Liver (tissue), 9 donors: Measurements from ENCODE around the gene BET1. TPM values are rescaled to one million over a fixed set of nuclear protein-coding genes. Genes with fewer than 3 reads are reported as not detected.

Experiments
- DNase-seq: peaks from one replicate; pipeline ENCODE4 v3.0.0-alpha.2; 2017; ENCODE audit warnings: low spot score
- H3K27ac ChIP-seq, 2 donors: one replicate each; pipeline ENCODE4 v1.7.0; 2013; ENCODE audit warnings: inconsistent platforms in 2 of 2, low read length in 2 of 2, control low read depth in 1 of 2, low read depth in 1 of 2, mild to moderate bottlenecking in 1 of 2
- H3K27me3 ChIP-seq, 4 donors: one replicate each; pipeline versions ENCODE4 v1.6.1 to v1.7.0; 2013; ENCODE audit warnings: low read length in 3 of 4, inconsistent platforms in 1 of 4, mild to moderate bottlenecking in 1 of 4, moderate library complexity in 1 of 4; ENCODE audit not compliant: control insufficient read depth in 4 of 4, insufficient read depth in 4 of 4
- H3K36me3 ChIP-seq, 4 donors: one replicate each; pipeline versions ENCODE4 v1.6.1 to v1.7.0; 2013; ENCODE audit warnings: low read length in 3 of 4, mild to moderate bottlenecking in 3 of 4, low read depth in 1 of 4, moderate library complexity in 1 of 4; ENCODE audit not compliant: control insufficient read depth in 4 of 4, insufficient read depth in 3 of 4
- H3K4me1 ChIP-seq, 4 donors: one replicate each; pipeline versions ENCODE4 v1.6.1 to v1.7.0; 2013; ENCODE audit warnings: low read length in 3 of 4, mild to moderate bottlenecking in 3 of 4, moderate library complexity in 1 of 4; ENCODE audit not compliant: control insufficient read depth in 4 of 4, insufficient read depth in 4 of 4
- H3K4me3 ChIP-seq, 3 donors: one replicate each; pipeline versions ENCODE4 v1.6.1 to v1.7.0; 2013; ENCODE audit warnings: low read length in 3 of 3, control low read depth in 1 of 3, low read depth in 1 of 3, mild to moderate bottlenecking in 1 of 3
- H3K9ac ChIP-seq, 2 donors: one replicate each; pipeline ENCODE4 v1.7.0; 2013; ENCODE audit warnings: low read length in 2 of 2, mild to moderate bottlenecking in 2 of 2, moderate library complexity in 2 of 2, control low read depth in 1 of 2, low read depth in 1 of 2
- H3K9me3 ChIP-seq, 4 donors: one replicate each; pipeline versions ENCODE4 v1.6.1 to v1.7.0; 2013; ENCODE audit warnings: low read length in 3 of 4; ENCODE audit not compliant: control insufficient read depth in 4 of 4
- EGR1 ChIP-seq, 2 donors: IDR thresholded peaks; 2 replicates each; pipeline ENCODE4 v1.6.1; 2016 to 2018; ENCODE audit warnings: antibody characterized with exemption in 2 of 2, low read depth in 2 of 2
- FOXA1 ChIP-seq: IDR thresholded peaks from 2 replicates; pipeline ENCODE4 v1.6.1; 2016; ENCODE audit warnings: antibody characterized with exemption
- FOXA2 ChIP-seq: IDR thresholded peaks from 2 replicates; pipeline ENCODE4 v1.6.1; 2016; ENCODE audit warnings: antibody characterized with exemption
- GABPA ChIP-seq, 2 donors: IDR thresholded peaks in 1 of 2; conservative IDR thresholded peaks in 1 of 2; 2 replicates each; pipeline ENCODE4 v1.6.1; 2016; ENCODE audit warnings: antibody characterized with exemption in 2 of 2, mild to moderate bottlenecking in 1 of 2, moderate library complexity in 1 of 2
- HNF4A ChIP-seq, 2 donors: conservative IDR thresholded peaks; 2 replicates each; pipeline ENCODE4 v1.6.1; 2016; ENCODE audit warnings: antibody characterized with exemption in 2 of 2, mild to moderate bottlenecking in 2 of 2
- HNF4G ChIP-seq: IDR thresholded peaks from 2 replicates; pipeline ENCODE4 v1.6.1; 2016; ENCODE audit warnings: antibody characterized with exemption
- JUND ChIP-seq, 2 donors: IDR thresholded peaks; 2 replicates each; pipeline ENCODE4 v1.6.1; 2016; ENCODE audit warnings: antibody characterized with exemption in 2 of 2
- NR2F2 ChIP-seq: IDR thresholded peaks from 2 replicates; pipeline ENCODE4 v1.6.1; 2016; ENCODE audit warnings: antibody characterized with exemption
- RAD21 ChIP-seq, 2 donors: IDR thresholded peaks; 2 replicates each; pipeline ENCODE4 v1.6.1; 2016; ENCODE audit warnings: antibody characterized with exemption in 2 of 2, mild to moderate bottlenecking in 2 of 2
- RXRA ChIP-seq, 2 donors: IDR thresholded peaks; 2 replicates each; pipeline ENCODE4 v1.6.1; 2017 to 2018; ENCODE audit warnings: antibody characterized with exemption in 2 of 2, mild to moderate bottlenecking in 1 of 2
- SP1 ChIP-seq: IDR thresholded peaks from 2 replicates; pipeline ENCODE4 v1.6.1; 2018; ENCODE audit warnings: antibody characterized with exemption, mild to moderate bottlenecking
- TAF1 ChIP-seq: conservative IDR thresholded peaks from 2 replicates; pipeline ENCODE4 v1.6.1; 2016; ENCODE audit warnings: antibody characterized with exemption, mild to moderate bottlenecking
- YY1 ChIP-seq: IDR thresholded peaks from 2 replicates; pipeline ENCODE4 v1.6.1; 2016; ENCODE audit warnings: antibody characterized with exemption, mild to moderate bottlenecking
- WGBS: extraction: QIAGEN DNeasy Blood & Tissue Kit; methylation state at CpG from one replicate; pipeline ENCODE4 v1.1.7; 2013; 5-methylcytosine and 5-hydroxymethylcytosine counted together
- polyA plus RNA-seq, 2 donors: library from polyadenylated mRNA; stranded (reverse) in 1 of 2; unstranded in 1 of 2; fragments of 200-250 nt in 1 of 2; fragments of >200 nt in 1 of 2; fragmentation: Nextera tagmentation in 1 of 2; extraction: Ambion mirVana in 1 of 2; gene quantifications; one replicate each; pipeline versions ENCODE4 v1.2.1 to v1.2.3, GENCODE V29; 2013 to 2015
- total RNA-seq, 2 donors: library from RNA; depleted of rRNA; stranded (reverse); fragments of >200 nt; gene quantifications; one replicate each; pipeline ENCODE4 v1.2.3, GENCODE V29; 2014
- TF ChIP-seq, protein P1 (sequence below): fragments of 150-350 bp; IDR thresholded peaks from 2 replicates; pipeline ENCODE4 v1.5.1; 2017; ENCODE audit warnings: improper control_type of control experiment, low read depth, low read length; ENCODE audit not compliant: missing input control
- TF ChIP-seq, protein P2 (sequence below): IDR thresholded peaks from 2 replicates; pipeline ENCODE4 v1.6.1; 2016; ENCODE audit warnings: antibody characterized with exemption
- TF ChIP-seq, protein P3 (sequence below): IDR thresholded peaks from 2 replicates; pipeline ENCODE4 v1.6.1; 2016; ENCODE audit warnings: antibody characterized with exemption
- TF ChIP-seq, protein P4 (sequence below): IDR thresholded peaks from 2 replicates; pipeline ENCODE4 v1.6.1; 2016; ENCODE audit warnings: antibody characterized with exemption
- TF ChIP-seq, protein P5 (sequence below): IDR thresholded peaks from 2 replicates; pipeline ENCODE4 v1.6.1; 2016; ENCODE audit warnings: antibody characterized with exemption, mild to moderate bottlenecking
- donor health status: healthy.
- donor health status: healthy.
- donor health status: healthy.
- donor health status: healthy.
- donor health status: healthy.

Gene BET1
- total and polyA plus RNA-seq, 4 donors, result 12.7 to 23.9 (median 16.2) TPM

DNA sequence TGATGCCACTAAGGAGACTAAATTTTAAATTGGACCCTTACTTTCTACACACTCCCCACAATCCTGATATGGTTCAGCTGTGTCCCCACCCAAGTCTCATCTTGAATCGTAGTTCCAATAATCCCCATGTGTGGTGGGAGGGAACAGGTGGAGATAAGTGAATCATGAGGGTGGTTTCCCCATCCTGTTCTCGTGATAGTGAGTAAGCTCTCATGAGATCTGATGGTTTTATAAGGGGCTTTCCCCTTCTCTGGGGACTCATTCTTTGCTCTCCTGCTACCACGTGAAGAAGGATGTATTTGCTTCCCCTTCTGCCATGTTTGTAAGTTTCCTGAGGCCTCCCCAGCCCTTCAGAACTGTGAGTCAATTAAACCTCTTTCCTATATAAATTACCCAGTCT lies 18.4 kb upstream of the BET1 start:
- Histone ChIP-seq H3K4me3 (no peak overlapping the region), H3K4me1 (no peaks in the 10 kb centered on the region)
- 53% methylated on average over 3 of the region's 3 CpGs for whole genome bisulfite sequencing

DNA sequence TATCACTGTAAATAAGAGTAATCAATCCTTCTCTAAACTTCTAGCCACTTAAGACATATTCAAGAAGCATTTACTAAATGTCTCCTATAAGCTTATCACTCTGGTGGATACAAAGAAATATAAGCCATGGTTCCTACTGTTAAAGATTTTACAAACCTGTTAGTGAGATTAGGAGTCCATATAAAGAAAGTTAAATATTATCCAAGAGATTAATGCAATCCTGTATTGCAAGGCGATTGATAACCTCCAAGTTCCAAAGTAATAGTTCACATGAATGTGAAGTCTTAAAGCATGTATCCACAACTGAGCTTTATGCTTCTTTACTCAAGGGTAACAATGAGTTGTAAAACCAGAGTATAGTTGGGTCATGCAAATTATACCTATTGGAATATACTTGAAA lies 12.6 kb upstream of the BET1 start:
- Histone ChIP-seq H3K4me3 (no peak overlapping the region), H3K9ac (no peak overlapping the region), H3K27me3 (no peaks in the 10 kb centered on the region), H3K36me3 (no peaks in the 10 kb centered on the region), H3K4me1 (no peaks in the 10 kb centered on the region), H3K9me3 (no peaks in the 10 kb centered on the region), H3K27ac (no peak overlapping the region)
- 37% methylated on average over 1 of the region's 1 CpG for WGBS
- no peak for DNase-seq
- no peak for TF ChIP-seq HNF4G
- no peak for TF ChIP-seq SP1
- no peak for TF ChIP-seq RAD21 (IDR thresholded peaks at IDR 0.05)
- TF ChIP-seq, protein P1, sequence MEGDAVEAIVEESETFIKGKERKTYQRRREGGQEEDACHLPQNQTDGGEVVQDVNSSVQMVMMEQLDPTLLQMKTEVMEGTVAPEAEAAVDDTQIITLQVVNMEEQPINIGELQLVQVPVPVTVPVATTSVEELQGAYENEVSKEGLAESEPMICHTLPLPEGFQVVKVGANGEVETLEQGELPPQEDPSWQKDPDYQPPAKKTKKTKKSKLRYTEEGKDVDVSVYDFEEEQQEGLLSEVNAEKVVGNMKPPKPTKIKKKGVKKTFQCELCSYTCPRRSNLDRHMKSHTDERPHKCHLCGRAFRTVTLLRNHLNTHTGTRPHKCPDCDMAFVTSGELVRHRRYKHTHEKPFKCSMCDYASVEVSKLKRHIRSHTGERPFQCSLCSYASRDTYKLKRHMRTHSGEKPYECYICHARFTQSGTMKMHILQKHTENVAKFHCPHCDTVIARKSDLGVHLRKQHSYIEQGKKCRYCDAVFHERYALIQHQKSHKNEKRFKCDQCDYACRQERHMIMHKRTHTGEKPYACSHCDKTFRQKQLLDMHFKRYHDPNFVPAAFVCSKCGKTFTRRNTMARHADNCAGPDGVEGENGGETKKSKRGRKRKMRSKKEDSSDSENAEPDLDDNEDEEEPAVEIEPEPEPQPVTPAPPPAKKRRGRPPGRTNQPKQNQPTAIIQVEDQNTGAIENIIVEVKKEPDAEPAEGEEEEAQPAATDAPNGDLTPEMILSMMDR, result no peak
- TF ChIP-seq NR2F2, result no peak
- no peak for TF ChIP-seq RXRA (IDR thresholded peaks at IDR 0.05)
- TF ChIP-seq FOXA1, result no peak
- TF ChIP-seq HNF4A (conservative IDR thresholded peaks at IDR 0.05), result no peak
- no peak for TF ChIP-seq EGR1 (IDR thresholded peaks at IDR 0.05; ENCODE audit: low read depth in 2 of 2)
- TF ChIP-seq, protein P2, sequence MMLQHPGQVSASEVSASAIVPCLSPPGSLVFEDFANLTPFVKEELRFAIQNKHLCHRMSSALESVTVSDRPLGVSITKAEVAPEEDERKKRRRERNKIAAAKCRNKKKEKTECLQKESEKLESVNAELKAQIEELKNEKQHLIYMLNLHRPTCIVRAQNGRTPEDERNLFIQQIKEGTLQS, result no peak
- TF ChIP-seq, protein P3, sequence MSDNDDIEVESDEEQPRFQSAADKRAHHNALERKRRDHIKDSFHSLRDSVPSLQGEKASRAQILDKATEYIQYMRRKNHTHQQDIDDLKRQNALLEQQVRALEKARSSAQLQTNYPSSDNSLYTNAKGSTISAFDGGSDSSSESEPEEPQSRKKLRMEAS, result no peak

More for the DNA sequence above, 18.4 kb upstream of the BET1 start:
- DNase-seq, result no peak
- H3K27me3 ChIP-seq, result no peaks in the 10 kb centered on the region
- no peak overlapping the region for H3K9ac ChIP-seq
- H3K9me3 ChIP-seq, result no peaks in the 10 kb centered on the region
- TF ChIP-seq, protein P1, result no peak
- TF ChIP-seq FOXA2, result no peak
- no peak for TF ChIP-seq HNF4G
- TF ChIP-seq, protein P2, result no peak
- TF ChIP-seq TAF1, result no peak
- TF ChIP-seq RXRA (IDR thresholded peaks at IDR 0.05), result no peak
- no peak for TF ChIP-seq GABPA (IDR thresholded peaks at IDR 0.05 in 1 of 2, conservative IDR thresholded peaks at IDR 0.05 in 1 of 2)
- no peak for TF ChIP-seq HNF4A (conservative IDR thresholded peaks at IDR 0.05)
- TF ChIP-seq RAD21 (IDR thresholded peaks at IDR 0.05), result no peak
- TF ChIP-seq NR2F2, result no peak
- TF ChIP-seq, protein P3, result no peak
- TF ChIP-seq SP1, result no peak
- TF ChIP-seq, protein P4, sequence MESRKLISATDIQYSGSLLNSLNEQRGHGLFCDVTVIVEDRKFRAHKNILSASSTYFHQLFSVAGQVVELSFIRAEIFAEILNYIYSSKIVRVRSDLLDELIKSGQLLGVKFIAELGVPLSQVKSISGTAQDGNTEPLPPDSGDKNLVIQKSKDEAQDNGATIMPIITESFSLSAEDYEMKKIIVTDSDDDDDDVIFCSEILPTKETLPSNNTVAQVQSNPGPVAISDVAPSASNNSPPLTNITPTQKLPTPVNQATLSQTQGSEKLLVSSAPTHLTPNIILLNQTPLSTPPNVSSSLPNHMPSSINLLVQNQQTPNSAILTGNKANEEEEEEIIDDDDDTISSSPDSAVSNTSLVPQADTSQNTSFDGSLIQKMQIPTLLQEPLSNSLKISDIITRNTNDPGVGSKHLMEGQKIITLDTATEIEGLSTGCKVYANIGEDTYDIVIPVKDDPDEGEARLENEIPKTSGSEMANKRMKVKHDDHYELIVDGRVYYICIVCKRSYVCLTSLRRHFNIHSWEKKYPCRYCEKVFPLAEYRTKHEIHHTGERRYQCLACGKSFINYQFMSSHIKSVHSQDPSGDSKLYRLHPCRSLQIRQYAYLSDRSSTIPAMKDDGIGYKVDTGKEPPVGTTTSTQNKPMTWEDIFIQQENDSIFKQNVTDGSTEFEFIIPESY, result no peak
- TF ChIP-seq, protein P5, sequence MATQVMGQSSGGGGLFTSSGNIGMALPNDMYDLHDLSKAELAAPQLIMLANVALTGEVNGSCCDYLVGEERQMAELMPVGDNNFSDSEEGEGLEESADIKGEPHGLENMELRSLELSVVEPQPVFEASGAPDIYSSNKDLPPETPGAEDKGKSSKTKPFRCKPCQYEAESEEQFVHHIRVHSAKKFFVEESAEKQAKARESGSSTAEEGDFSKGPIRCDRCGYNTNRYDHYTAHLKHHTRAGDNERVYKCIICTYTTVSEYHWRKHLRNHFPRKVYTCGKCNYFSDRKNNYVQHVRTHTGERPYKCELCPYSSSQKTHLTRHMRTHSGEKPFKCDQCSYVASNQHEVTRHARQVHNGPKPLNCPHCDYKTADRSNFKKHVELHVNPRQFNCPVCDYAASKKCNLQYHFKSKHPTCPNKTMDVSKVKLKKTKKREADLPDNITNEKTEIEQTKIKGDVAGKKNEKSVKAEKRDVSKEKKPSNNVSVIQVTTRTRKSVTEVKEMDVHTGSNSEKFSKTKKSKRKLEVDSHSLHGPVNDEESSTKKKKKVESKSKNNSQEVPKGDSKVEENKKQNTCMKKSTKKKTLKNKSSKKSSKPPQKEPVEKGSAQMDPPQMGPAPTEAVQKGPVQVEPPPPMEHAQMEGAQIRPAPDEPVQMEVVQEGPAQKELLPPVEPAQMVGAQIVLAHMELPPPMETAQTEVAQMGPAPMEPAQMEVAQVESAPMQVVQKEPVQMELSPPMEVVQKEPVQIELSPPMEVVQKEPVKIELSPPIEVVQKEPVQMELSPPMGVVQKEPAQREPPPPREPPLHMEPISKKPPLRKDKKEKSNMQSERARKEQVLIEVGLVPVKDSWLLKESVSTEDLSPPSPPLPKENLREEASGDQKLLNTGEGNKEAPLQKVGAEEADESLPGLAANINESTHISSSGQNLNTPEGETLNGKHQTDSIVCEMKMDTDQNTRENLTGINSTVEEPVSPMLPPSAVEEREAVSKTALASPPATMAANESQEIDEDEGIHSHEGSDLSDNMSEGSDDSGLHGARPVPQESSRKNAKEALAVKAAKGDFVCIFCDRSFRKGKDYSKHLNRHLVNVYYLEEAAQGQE, result no peak
- no peak for TF ChIP-seq EGR1 (IDR thresholded peaks at IDR 0.05; ENCODE audit: low read depth in 2 of 2)
- no peak for TF ChIP-seq YY1
- TF ChIP-seq FOXA1, result no peak
- no peak for TF ChIP-seq JUND (IDR thresholded peaks at IDR 0.05)
- H3K27ac ChIP-seq, result no peak overlapping the region
- no peaks in the 10 kb centered on the region for H3K36me3 ChIP-seq
